ENCODE results near the gene EID3.

The EID3 gene

DNA sequence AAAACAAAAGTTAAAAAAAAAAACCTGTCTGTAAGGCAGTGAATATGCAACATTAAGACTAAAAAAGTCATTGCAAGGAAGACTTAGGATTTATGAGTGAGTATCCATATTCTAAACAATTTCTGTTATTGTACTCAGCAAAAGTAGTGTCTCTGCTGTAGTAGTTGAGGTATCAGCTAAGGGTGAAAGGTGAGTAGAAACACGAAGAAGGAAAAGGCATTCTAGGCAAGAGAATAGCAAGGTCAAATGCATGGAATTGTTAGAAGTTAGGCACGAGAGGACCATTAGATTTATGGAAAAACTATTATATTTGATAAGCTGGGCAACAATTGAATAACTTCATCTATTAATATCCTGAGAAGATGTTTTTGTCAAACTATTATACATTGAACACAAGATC, 1.8 kb downstream of the EID3 start:
- TF ChIP-seq TEAD4 (IDR thresholded peaks at IDR 0.05) (no peak), MAX (IDR thresholded peaks at IDR 0.05) (no peak), NFIC (IDR thresholded peaks at IDR 0.05) (no peak), YY1 (IDR thresholded peaks at IDR 0.05; ENCODE audit: low read depth) (no peak), USF1 (IDR thresholded peaks at IDR 0.05) (no peak), ZBTB7A (IDR thresholded peaks at IDR 0.05; ENCODE audit: low read depth) (no peak)

GRCh38 chr12:104306376-104306775, 2.8 kb downstream of the EID3 start:
- TF ChIP-seq CEBPB (IDR thresholded peaks at IDR 0.05) (no peak), USF1 (IDR thresholded peaks at IDR 0.05) (no peak), YY1 (IDR thresholded peaks at IDR 0.05; ENCODE audit: low read depth) (no peak), EP300 (IDR thresholded peaks at IDR 0.05; ENCODE audit: borderline replicate concordance) (no peak), FOXM1 (IDR thresholded peaks at IDR 0.05; ENCODE audit: borderline replicate concordance, low read depth) (no peak), TEAD4 (IDR thresholded peaks at IDR 0.05) (no peak), CREB1 (IDR thresholded peaks at IDR 0.05; ENCODE audit: low read depth) (no peak), TAF1 (IDR thresholded peaks at IDR 0.05; ENCODE audit: low read depth) (no peak)
- TF ChIP-seq, protein P1, sequence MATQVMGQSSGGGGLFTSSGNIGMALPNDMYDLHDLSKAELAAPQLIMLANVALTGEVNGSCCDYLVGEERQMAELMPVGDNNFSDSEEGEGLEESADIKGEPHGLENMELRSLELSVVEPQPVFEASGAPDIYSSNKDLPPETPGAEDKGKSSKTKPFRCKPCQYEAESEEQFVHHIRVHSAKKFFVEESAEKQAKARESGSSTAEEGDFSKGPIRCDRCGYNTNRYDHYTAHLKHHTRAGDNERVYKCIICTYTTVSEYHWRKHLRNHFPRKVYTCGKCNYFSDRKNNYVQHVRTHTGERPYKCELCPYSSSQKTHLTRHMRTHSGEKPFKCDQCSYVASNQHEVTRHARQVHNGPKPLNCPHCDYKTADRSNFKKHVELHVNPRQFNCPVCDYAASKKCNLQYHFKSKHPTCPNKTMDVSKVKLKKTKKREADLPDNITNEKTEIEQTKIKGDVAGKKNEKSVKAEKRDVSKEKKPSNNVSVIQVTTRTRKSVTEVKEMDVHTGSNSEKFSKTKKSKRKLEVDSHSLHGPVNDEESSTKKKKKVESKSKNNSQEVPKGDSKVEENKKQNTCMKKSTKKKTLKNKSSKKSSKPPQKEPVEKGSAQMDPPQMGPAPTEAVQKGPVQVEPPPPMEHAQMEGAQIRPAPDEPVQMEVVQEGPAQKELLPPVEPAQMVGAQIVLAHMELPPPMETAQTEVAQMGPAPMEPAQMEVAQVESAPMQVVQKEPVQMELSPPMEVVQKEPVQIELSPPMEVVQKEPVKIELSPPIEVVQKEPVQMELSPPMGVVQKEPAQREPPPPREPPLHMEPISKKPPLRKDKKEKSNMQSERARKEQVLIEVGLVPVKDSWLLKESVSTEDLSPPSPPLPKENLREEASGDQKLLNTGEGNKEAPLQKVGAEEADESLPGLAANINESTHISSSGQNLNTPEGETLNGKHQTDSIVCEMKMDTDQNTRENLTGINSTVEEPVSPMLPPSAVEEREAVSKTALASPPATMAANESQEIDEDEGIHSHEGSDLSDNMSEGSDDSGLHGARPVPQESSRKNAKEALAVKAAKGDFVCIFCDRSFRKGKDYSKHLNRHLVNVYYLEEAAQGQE (IDR thresholded peaks at IDR 0.05; ENCODE audit: low read depth): no peak

DNA sequence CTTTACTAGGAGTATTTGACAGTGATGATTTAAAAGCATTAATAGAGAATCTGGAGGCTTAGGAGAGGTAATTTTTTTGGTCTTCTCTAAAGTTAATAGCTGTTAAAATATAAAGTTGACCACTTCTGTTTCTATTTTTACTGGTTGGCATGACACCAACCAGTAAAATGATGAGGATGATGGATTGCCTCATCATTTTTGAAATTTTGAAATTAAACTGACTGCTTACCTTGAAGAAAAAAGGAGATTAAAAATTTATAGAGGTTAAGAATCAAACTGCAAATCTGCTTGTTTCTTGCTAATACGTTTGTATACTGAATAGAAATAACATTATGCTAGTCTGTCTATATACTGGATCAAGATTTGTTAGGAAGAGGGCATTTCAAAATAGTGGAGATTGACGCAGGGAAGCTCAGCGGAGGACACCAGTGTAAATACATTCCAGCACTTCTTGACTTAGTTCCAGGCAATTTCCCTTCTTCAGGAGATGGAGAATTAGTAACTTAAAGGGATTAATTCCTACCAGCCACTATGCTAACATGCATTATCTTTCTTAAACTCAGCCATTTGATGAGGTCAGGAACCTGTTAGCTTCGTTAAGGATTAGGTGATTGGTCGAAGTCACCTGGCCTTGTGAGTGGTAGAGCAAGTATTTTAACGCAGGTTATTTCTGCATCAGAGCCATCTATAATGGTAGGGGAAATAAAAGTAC, 3.6 kb downstream of the EID3 start:
- no peak for TF ChIP-seq YY1 (IDR thresholded peaks at IDR 0.05; ENCODE audit: low read depth)
- TF ChIP-seq EGR1 (IDR thresholded peaks at IDR 0.05): no peak
- no peak for TF ChIP-seq CREB1 (IDR thresholded peaks at IDR 0.05; ENCODE audit: low read depth)
- TF ChIP-seq TEAD4 (IDR thresholded peaks at IDR 0.05): no peak
- TF ChIP-seq EP300 (IDR thresholded peaks at IDR 0.05; ENCODE audit: borderline replicate concordance): no peak
- no peak for TF ChIP-seq NFIC (IDR thresholded peaks at IDR 0.05)

DNA sequence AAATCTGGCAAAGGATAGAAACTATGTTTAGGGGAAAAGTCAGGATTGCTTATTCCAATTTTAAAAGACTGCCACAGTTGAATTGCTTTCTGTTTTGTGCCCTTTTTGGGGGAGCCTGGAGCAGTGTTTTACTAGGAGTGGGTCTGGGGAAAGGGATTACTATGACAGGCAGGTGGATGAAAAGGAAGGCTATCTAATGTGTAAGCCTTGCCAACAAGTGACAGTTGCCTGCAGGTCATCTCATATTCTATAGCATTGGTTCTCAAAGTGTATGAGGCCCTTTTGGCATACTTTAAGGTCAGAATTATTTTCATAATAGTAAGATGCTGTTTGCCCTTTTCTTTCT, 4.1 kb downstream of the EID3 start:
- TF ChIP-seq FOXM1 (IDR thresholded peaks at IDR 0.05; ENCODE audit: borderline replicate concordance, low read depth): no peak

GRCh38 chr12:104309446-104309993, 6.0 kb downstream of the EID3 start:
- no peak for TF ChIP-seq EGR1 (IDR thresholded peaks at IDR 0.05)
- TF ChIP-seq CEBPB (IDR thresholded peaks at IDR 0.05): no peak
- TF ChIP-seq TEAD4 (IDR thresholded peaks at IDR 0.05): no peak
- TF ChIP-seq, protein P1 (IDR thresholded peaks at IDR 0.05; ENCODE audit: low read depth): no peak
- TF ChIP-seq CREB1 (IDR thresholded peaks at IDR 0.05; ENCODE audit: low read depth): no peak
- no peak for TF ChIP-seq RAD21 (IDR thresholded peaks at IDR 0.05; ENCODE audit: low read depth)

GRCh38 chr12:104310751-104311633, 7.5 kb downstream of the EID3 start:
- TF ChIP-seq EP300 (IDR thresholded peaks at IDR 0.05; ENCODE audit: borderline replicate concordance) (no peak), USF1 (IDR thresholded peaks at IDR 0.05) (no peak), EGR1 (IDR thresholded peaks at IDR 0.05) (no peak), TCF12 (IDR thresholded peaks at IDR 0.05; ENCODE audit: low read depth) (no peak)

Data from Ishikawa (cell line).